Endothelial cell (in vitro differentiated cells): Measurements from ENCODE around the gene DKK2. TPM values are rescaled to one million over a fixed set of nuclear protein-coding genes. Genes with fewer than 3 reads are reported as not detected.

ENCODE experiments used
- DNase-seq: peaks from one replicate; pipeline ENCODE4 v3.0.0; 2021; ENCODE audit warnings: low spot score
- H3K27ac Mint-ChIP-seq: one replicate; pipeline ENCODE4 v1.8.0; 2021; ENCODE audit warnings: mixed read lengths, inconsistent platforms; ENCODE audit not compliant: unreplicated experiment
- H3K27me3 Mint-ChIP-seq: one replicate; pipeline ENCODE4 v1.8.0; 2021; ENCODE audit warnings: mild to moderate bottlenecking, moderate library complexity, mixed read lengths, inconsistent platforms; ENCODE audit not compliant: unreplicated experiment
- H3K36me3 Mint-ChIP-seq: one replicate; pipeline ENCODE4 v1.8.0; 2021; ENCODE audit warnings: mild to moderate bottlenecking, low read depth, mixed read lengths, inconsistent platforms; ENCODE audit not compliant: unreplicated experiment
- H3K4me1 Mint-ChIP-seq: one replicate; pipeline ENCODE4 v1.8.0; 2021; ENCODE audit warnings: mild to moderate bottlenecking, mixed read lengths, inconsistent platforms; ENCODE audit not compliant: unreplicated experiment
- H3K4me3 Mint-ChIP-seq: one replicate; pipeline ENCODE4 v1.8.0; 2021; ENCODE audit warnings: mild to moderate bottlenecking, mixed read lengths, inconsistent platforms; ENCODE audit not compliant: unreplicated experiment
- H3K9me3 Mint-ChIP-seq: one replicate; pipeline ENCODE4 v1.8.0; 2021; ENCODE audit warnings: mixed read lengths, inconsistent platforms; ENCODE audit not compliant: unreplicated experiment
- total RNA-seq: library from RNA; stranded (reverse); fragmentation: NEBNext Ultra II Directional; extraction: Animal tissue kit (Norgen Biotek cat#: 25700); gene quantifications from one replicate; pipeline ENCODE4 v1.2.1, GENCODE V29; 2021; ENCODE audit not compliant: unreplicated experiment
- TF ChIP-seq, protein P1 (sequence below): fragments of 200-600 bp; sonication (generic); IDR thresholded peaks from one replicate; pipeline ENCODE4 v1.5.0; 2021; ENCODE audit warnings: antibody characterized with exemption; ENCODE audit not compliant: unreplicated experiment

Gene DKK2
- total RNA-seq, 1 donor from 2014 or later, result 8.0 TPM

DNA sequence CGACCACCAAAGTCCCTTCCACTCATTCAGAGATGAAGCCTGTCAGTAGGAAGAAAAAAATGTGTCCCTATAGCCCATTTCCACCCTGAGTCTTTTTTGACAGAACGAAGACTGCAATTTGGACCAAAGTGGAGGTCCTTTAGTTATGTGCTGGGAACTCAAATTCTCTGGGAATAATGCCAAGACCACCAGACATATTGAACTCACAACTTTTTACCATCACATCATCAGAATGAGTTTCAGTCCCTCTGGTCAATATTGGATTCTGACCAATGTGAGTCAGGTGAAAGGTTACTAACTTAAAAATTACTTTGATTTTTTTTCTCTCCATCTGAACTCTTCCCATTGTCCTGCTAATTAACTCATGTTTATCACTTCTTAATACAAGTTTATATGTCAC is 128.9 kb downstream of the DKK2 start:
- TF ChIP-seq, protein P1, sequence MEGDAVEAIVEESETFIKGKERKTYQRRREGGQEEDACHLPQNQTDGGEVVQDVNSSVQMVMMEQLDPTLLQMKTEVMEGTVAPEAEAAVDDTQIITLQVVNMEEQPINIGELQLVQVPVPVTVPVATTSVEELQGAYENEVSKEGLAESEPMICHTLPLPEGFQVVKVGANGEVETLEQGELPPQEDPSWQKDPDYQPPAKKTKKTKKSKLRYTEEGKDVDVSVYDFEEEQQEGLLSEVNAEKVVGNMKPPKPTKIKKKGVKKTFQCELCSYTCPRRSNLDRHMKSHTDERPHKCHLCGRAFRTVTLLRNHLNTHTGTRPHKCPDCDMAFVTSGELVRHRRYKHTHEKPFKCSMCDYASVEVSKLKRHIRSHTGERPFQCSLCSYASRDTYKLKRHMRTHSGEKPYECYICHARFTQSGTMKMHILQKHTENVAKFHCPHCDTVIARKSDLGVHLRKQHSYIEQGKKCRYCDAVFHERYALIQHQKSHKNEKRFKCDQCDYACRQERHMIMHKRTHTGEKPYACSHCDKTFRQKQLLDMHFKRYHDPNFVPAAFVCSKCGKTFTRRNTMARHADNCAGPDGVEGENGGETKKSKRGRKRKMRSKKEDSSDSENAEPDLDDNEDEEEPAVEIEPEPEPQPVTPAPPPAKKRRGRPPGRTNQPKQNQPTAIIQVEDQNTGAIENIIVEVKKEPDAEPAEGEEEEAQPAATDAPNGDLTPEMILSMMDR, result no peak
- no peak for DNase-seq
- Mint-ChIP-seq H3K27me3 (peaks cover 2% of the 10 kb centered on the region), H3K36me3 (no peaks in the 10 kb centered on the region), H3K4me1 (no peaks in the 10 kb centered on the region), H3K9me3 (no peaks in the 10 kb centered on the region), H3K4me3 (no peak overlapping the region), H3K27ac (no peak overlapping the region)

DNA sequence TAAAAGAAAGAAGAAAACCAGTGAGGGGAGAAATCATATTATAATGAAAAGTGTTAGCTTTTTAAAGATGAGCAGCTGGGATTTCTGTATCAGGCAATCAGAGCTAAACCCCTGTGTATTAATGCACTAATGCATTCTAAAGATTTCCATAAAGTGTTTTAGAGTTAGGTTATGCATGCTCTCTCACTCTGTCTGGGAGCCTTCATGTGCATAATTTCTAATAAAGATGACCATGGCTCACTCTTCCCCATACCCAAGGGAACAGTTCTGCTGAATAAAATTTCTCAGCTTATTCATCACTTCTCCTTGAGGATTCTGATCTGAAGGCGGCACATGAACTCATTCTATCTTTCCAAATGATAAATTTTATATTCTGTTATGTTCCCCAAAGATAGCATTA is 129.4 kb downstream of the DKK2 start:
- H3K9me3 Mint-ChIP-seq, result no peaks in the 10 kb centered on the region
- no peaks in the 10 kb centered on the region for H3K36me3 Mint-ChIP-seq
- H3K4me1 Mint-ChIP-seq, result no peaks in the 10 kb centered on the region
- TF ChIP-seq, protein P1, result no peak
- peaks cover 2% of the 10 kb centered on the region for H3K27me3 Mint-ChIP-seq
- no peak for DNase-seq
- no peak overlapping the region for H3K27ac Mint-ChIP-seq
- H3K4me3 Mint-ChIP-seq, result no peak overlapping the region

DNA sequence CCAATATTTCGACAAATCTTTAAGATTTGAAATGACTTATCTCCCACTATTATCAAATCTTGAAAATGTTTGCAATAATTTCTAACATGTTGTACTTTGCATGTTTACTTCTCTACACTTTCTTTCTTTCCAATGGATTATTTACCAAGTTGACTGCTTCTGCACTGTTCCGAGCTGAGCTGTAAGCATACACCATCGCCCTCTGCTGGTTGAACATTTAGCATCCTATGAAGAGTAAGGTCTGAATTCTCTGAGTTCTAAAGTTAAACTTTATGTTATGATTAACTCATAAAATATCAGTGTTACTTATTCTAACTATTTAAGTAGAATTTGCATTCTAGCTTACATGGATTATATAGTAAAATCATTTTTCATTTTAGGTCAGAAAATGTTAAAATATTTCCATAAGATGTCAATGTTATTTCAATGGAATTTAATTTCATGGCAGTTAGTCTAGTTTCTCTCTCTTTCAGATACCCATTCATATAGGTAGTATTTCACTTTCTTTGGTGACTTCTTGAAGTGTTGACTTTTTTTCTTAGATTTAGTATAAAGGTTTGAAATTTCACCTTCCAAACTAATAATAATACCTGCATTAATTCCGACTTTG is 137.4 kb downstream of the DKK2 start:
- H3K4me3 Mint-ChIP-seq, result no peak overlapping the region
- peak; percentile 61 for DNase-seq
- no peak overlapping the region for H3K27ac Mint-ChIP-seq
- H3K36me3 Mint-ChIP-seq, result peaks cover 3% of the 10 kb centered on the region
- H3K9me3 Mint-ChIP-seq, result no peaks in the 10 kb centered on the region
- TF ChIP-seq, protein P1, result peak; percentile 84
- H3K4me1 Mint-ChIP-seq, result no peaks in the 10 kb centered on the region
- H3K27me3 Mint-ChIP-seq, result peaks cover 2% of the 10 kb centered on the region

DNA sequence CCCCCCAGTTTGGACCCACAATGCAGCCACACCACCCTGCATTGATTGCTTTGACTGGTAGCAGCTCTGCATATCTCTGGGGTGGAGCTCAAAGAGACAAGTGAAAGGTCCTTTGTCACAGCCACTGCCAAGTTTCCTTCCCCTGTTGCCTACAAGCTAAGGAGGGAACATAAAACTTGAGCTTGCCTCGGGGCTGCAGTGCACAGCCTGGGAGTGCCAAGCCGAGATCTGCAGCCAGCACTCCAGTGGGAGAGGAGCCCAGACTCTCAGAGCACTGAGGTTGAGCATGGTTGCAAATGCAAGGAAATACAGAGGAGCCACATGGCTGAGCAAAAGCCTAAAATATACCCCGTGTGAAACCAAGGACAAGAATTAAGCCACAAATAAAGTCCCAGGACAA is 142.2 kb downstream of the DKK2 start:
- H3K4me1 Mint-ChIP-seq, result no peaks in the 10 kb centered on the region
- TF ChIP-seq, protein P1, result no peak
- peaks cover 3% of the 10 kb centered on the region for H3K36me3 Mint-ChIP-seq
- no peak overlapping the region for H3K27ac Mint-ChIP-seq
- peaks cover 1% of the 10 kb centered on the region for H3K27me3 Mint-ChIP-seq
- no peak for DNase-seq
- no peaks in the 10 kb centered on the region for H3K9me3 Mint-ChIP-seq
- H3K4me3 Mint-ChIP-seq, result no peak overlapping the region

DNA sequence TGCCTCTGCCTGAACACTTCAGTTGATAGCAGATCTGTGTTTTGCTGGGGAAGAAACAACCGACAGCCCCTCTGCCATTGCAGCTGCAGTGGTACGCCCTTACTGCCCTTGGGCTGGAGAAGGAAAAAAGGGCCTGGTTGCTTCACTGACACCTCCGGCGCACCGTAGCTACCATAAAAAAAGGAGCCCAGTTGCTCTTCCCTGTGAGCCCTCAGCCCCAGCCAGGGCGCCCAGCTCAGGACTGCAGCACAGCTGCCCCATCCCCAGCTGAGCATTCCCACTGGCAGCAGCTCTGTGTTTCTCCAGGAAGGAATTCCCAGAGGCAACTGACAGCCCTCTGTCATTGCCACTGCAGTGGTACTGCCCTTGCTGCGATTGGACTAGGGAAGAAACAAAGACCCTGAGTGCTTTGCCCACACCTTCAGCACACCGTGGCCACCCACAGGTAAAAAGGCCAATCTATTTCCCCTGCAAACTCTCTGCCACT is 142.7 kb downstream of the DKK2 start:
- TF ChIP-seq, protein P1, result no peak
- peaks cover 1% of the 10 kb centered on the region for H3K27me3 Mint-ChIP-seq
- no peaks in the 10 kb centered on the region for H3K4me1 Mint-ChIP-seq
- H3K27ac Mint-ChIP-seq, result no peak overlapping the region
- peaks cover 3% of the 10 kb centered on the region for H3K36me3 Mint-ChIP-seq
- H3K9me3 Mint-ChIP-seq, result no peaks in the 10 kb centered on the region
- no peak for DNase-seq
- H3K4me3 Mint-ChIP-seq, result no peak overlapping the region
